ENCODE data around the gene PBOV1. TPM values are rescaled to one million over a fixed set of nuclear protein-coding genes. Genes with fewer than 3 reads are reported as not detected.

Gene PBOV1
- total and polyA plus RNA-seq, 7 donors, result not detected

GRCh38 chr6:138182939-138183789 is 35.1 kb downstream of the PBOV1 start:
- H3K27ac ChIP-seq, result no peak overlapping the region
- no peak for ATAC-seq
- H3K9me3 ChIP-seq, result peaks cover 1% of the 10 kb centered on the region
- H3K36me3 ChIP-seq (ENCODE audit: insufficient read depth in 1 of 2, low read depth in 1 of 2), result no peaks in the 10 kb centered on the region
- H3K27me3 ChIP-seq (ENCODE audit: insufficient read depth in 3 of 3, low read length in 2 of 3), result no peaks in the 10 kb centered on the region
- intact Hi-C loops (cut with DNase I), result no loop called here
- DNase-seq, result no peak
- WGBS, 3 donors, result 35 to 55% (median 39%) methylated on average over 8 of the region's 8 CpGs
- no peaks in the 10 kb centered on the region for H3K4me1 ChIP-seq
- no peak for TF ChIP-seq CTCF (IDR thresholded peaks at IDR 0.05)
- no peak overlapping the region for H3K4me3 ChIP-seq

- no peak for TF ChIP-seq CTCF (IDR thresholded peaks at IDR 0.05)
- 93 to 96% (median 96%) methylated on average over 2 of the region's 2 CpGs for WGBS, 3 donors
- no peaks in the 10 kb centered on the region for H3K36me3 ChIP-seq (ENCODE audit: insufficient read depth in 1 of 2, low read depth in 1 of 2)
- ATAC-seq, result no peak
- H3K9me3 ChIP-seq, result peaks cover 19% of the 10 kb centered on the region
- H3K4me1 ChIP-seq, result no peaks in the 10 kb centered on the region
- DNase-seq, result no peak
- H3K4me3 ChIP-seq, result no peak overlapping the region
- intact Hi-C loops (cut with DNase I), result no loop called here
- no peak overlapping the region for H3K27ac ChIP-seq
- no peaks in the 10 kb centered on the region for H3K27me3 ChIP-seq (ENCODE audit: insufficient read depth in 3 of 3, low read length in 2 of 3)
These were observed 41.5 kb downstream of the PBOV1 start for GRCh38 chr6:138176652-138177232.

- Histone ChIP-seq H3K36me3 (ENCODE audit: insufficient read depth in 1 of 2, low read depth in 1 of 2) (no peaks in the 10 kb centered on the region), H3K4me3 (no peak overlapping the region), H3K4me1 (no peaks in the 10 kb centered on the region), H3K27me3 (ENCODE audit: insufficient read depth in 3 of 3, low read length in 2 of 3) (no peaks in the 10 kb centered on the region), H3K27ac (no peak overlapping the region), H3K9me3 (peaks cover 19% of the 10 kb centered on the region)
- 88 to 92% (median 91%) methylated on average over 2 of the region's 2 CpGs for WGBS, 3 donors
- ATAC-seq (no peak), DNase-seq (no peak)
- TF ChIP-seq CTCF (IDR thresholded peaks at IDR 0.05), result no peak
- intact Hi-C loops (cut with DNase I), result no loop called here
These were observed 42.7 kb downstream of the PBOV1 start for GRCh38 chr6:138175596-138175995.

Other genes with a start within 250 kb of the PBOV1 start
- 10 to 100 TPM in 2 of 4 donors, 1 to 10 TPM in 1, under 1 TPM in 1; 0.95 to 12.3 (median 5.8) TPM for gene PERP, start 111.1 kb downstream of the PBOV1 start, total RNA-seq
- 1 to 10 TPM in 1 of 3 donors, under 1 TPM in 2; 0.70 to 2.8 (median 1.00) TPM for gene PERP, start 111.1 kb downstream of the PBOV1 start, polyA plus RNA-seq
- gene ARFGEF3, start 56.6 kb downstream of the PBOV1 start, total RNA-seq, result 10 to 100 TPM in 2 of 4 donors, under 1 TPM in 2; 0.38 to 18.4 (median 7.6) TPM
- under 1 TPM; 0.20 to 0.22 (median 0.21) TPM for gene ARFGEF3, start 56.6 kb downstream of the PBOV1 start, polyA plus RNA-seq
- gene SMIM28, start 159.4 kb upstream of the PBOV1 start, total RNA-seq, result not detected
- gene SMIM28, start 159.4 kb upstream of the PBOV1 start, polyA plus RNA-seq, result not detected
- gene HEBP2, start 185.7 kb upstream of the PBOV1 start, total RNA-seq, result 100 to 1,000 TPM in 2 of 4 donors, 10 to 100 TPM in 2; 83.9 to 133 (median 109) TPM
- 10 to 100 TPM; 19.6 to 34.9 (median 34.2) TPM for gene HEBP2, start 185.7 kb upstream of the PBOV1 start, polyA plus RNA-seq